CMK (cell line): ENCODE measurements around the gene KRTAP5-11.
"Not testable (repeated sequence)": the region's sequence is repeated elsewhere in the genome, so short reads cannot be mapped to it uniquely, and the experiment has no call there.

Experiments
- DNase-seq: peaks from one replicate; pipeline ENCODE4 v3.0.0-alpha.2; 2010; ENCODE audit warnings: low read depth

Gene KRTAP5-11

GRCh38 chr11:71555508-71555907, 27.2 kb downstream of the KRTAP5-11 start:
- no peak for DNase-seq

GRCh38 chr11:71554996-71555395, 27.7 kb downstream of the KRTAP5-11 start:
- DNase-seq: no peak

- DNase-seq: no peak
Measured at GRCh38 chr11:71551711-71552110, 31.0 kb downstream of the KRTAP5-11 start.

- no peak for DNase-seq
Measured at GRCh38 chr11:71548716-71549151, 33.9 kb downstream of the KRTAP5-11 start.

- DNase-seq: no peak
Measured at GRCh38 chr11:71548120-71548519, 34.6 kb downstream of the KRTAP5-11 start, which contains the start of gene KRTAP5-9. TSS of gene KRTAP5-9 (plus strand) at chr11:71548420. CDS start at chr11:71548658, 238 bp downstream.

- no peak for DNase-seq
Measured at GRCh38 chr11:71545405-71545966, 37.2 kb downstream of the KRTAP5-11 start.

GRCh38 chr11:71544525-71545214, 38.0 kb downstream of the KRTAP5-11 start:
- DNase-seq: no peak

GRCh38 chr11:71543866-71544265, 38.8 kb downstream of the KRTAP5-11 start:
- no peak for DNase-seq

GRCh38 chr11:71542879-71543777, 39.5 kb downstream of the KRTAP5-11 start:
- no peak for DNase-seq

GRCh38 chr11:71542382-71542781, 40.3 kb downstream of the KRTAP5-11 start:
- no peak for DNase-seq

GRCh38 chr11:71540521-71541304, 42.0 kb downstream of the KRTAP5-11 start:
- DNase-seq: not testable (repeated sequence)

GRCh38 chr11:71539971-71540370, 42.7 kb downstream of the KRTAP5-11 start:
- DNase-seq: not testable (repeated sequence)

GRCh38 chr11:71539017-71539416, 43.7 kb downstream of the KRTAP5-11 start:
- no peak for DNase-seq

GRCh38 chr11:71538666-71538990, 44.0 kb downstream of the KRTAP5-11 start:
- no peak for DNase-seq

- DNase-seq: not testable (repeated sequence)
Measured at GRCh38 chr11:71537977-71538665, 44.6 kb downstream of the KRTAP5-11 start, which contains the start of gene KRTAP5-8. TSS of gene KRTAP5-8 (plus strand) at chr11:71538025. CDS start at chr11:71538056, 31 bp downstream.

GRCh38 chr11:71537537-71537936, 45.1 kb downstream of the KRTAP5-11 start:
- DNase-seq: no peak

GRCh38 chr11:71535825-71536224, 46.9 kb downstream of the KRTAP5-11 start:
- DNase-seq: no peak

GRCh38 chr11:71534711-71535608, 47.7 kb downstream of the KRTAP5-11 start:
- DNase-seq: not testable (repeated sequence)

- DNase-seq: no peak
Measured at GRCh38 chr11:71532036-71532610, 50.6 kb downstream of the KRTAP5-11 start.
